H1 (cell line): ENCODE measurements around the gene MAML3. TPM values are rescaled to one million over a fixed set of nuclear protein-coding genes. Genes with fewer than 3 reads are reported as not detected.

Experiments
- CTCF ChIA-PET: fragments of 300-600 bp; sonication (Branson Sonifier 250); formaldehyde crosslinking; loops from one replicate; lab custom pipeline; 2021; ENCODE audit not compliant: partially characterized antibody; lab: Charles Lee
- POLR2A ChIA-PET: fragments of 300-600 bp; sonication (Branson Sonifier 250); formaldehyde crosslinking; loops from one replicate; lab custom pipeline; 2021; ENCODE audit warnings: inconsistent platforms; ENCODE audit not compliant: partially characterized antibody; lab: Charles Lee
- DNase-seq, 2 experiments: peaks; one replicate each; pipeline versions ENCODE4 v3.0.0 to v3.0.0-alpha.2; 2010 to 2022; ENCODE audit warnings: low spot score in 2 of 2, low read depth in 1 of 2, mixed read lengths in 1 of 2
- FAIRE-seq: peaks from 2 replicates; lab custom pipeline; 2011; peaks lifted over from hg19 to GRCh38; lab: Jason Lieb, UNC
- H2AFZ ChIP-seq: 2 replicates; pipeline ENCODE4 v1.8.1; 2012; ENCODE audit warnings: low read length, inconsistent platforms
- H2AK5ac ChIP-seq: 2 replicates; pipeline ENCODE4 v1.6.1; 2013; ENCODE audit warnings: low read depth, low read length
- H2BK120ac ChIP-seq: replicated peaks from 2 replicates; pipeline ENCODE3; 2013; ENCODE audit warnings: low read depth, low read length, inconsistent platforms
- H2BK12ac ChIP-seq: 2 replicates; pipeline ENCODE4 v1.6.1; 2013; ENCODE audit warnings: low read depth, low read length
- H2BK15ac ChIP-seq: 2 replicates; pipeline ENCODE4 v1.6.1; 2013; ENCODE audit warnings: low read length
- H2BK20ac ChIP-seq: 2 replicates; pipeline ENCODE4 v1.6.1; 2013; ENCODE audit warnings: low read length
- H2BK5ac ChIP-seq: 2 replicates; pipeline ENCODE4 v1.6.1; 2013; ENCODE audit warnings: low read depth, low read length
- H3K14ac ChIP-seq: 2 replicates; pipeline ENCODE4 v1.6.1; 2013; ENCODE audit warnings: inconsistent platforms; ENCODE audit not compliant: insufficient read length
- H3K18ac ChIP-seq: 2 replicates; pipeline ENCODE4 v1.6.1; 2013; ENCODE audit warnings: low read length; ENCODE audit errors: extremely low read depth
- H3K23ac ChIP-seq: 2 replicates; pipeline ENCODE4 v1.6.1; 2013; ENCODE audit warnings: inconsistent platforms; ENCODE audit not compliant: insufficient read length
- H3K23me2 ChIP-seq: 2 replicates; pipeline ENCODE4 v1.6.1; 2013; ENCODE audit warnings: low read depth, low read length
- H3K27ac ChIP-seq: 2 replicates; pipeline ENCODE4 v1.6.1; 2011; ENCODE audit warnings: low read depth, low read length, inconsistent platforms
- H3K27me3 ChIP-seq, 4 experiments: replicated peaks in 1 of 4; 1 replicate in 1 of 4; 2 replicates in 3 of 4; pipeline versions ENCODE4 v1.6.1 to v1.8.1; 2011 to 2013; ENCODE audit warnings: low read length in 3 of 4, mild to moderate bottlenecking in 3 of 4, inconsistent platforms in 2 of 4, mixed read lengths in 2 of 4, moderate library complexity in 1 of 4; ENCODE audit not compliant: control insufficient read depth in 3 of 4, insufficient read depth in 3 of 4; ENCODE audit errors: extremely low read depth in 1 of 4
- H3K36me3 ChIP-seq, 4 experiments: 2 replicates each; pipeline versions ENCODE4 v1.6.1 to v1.8.1; 2011 to 2013; ENCODE audit warnings: mild to moderate bottlenecking in 4 of 4, low read length in 3 of 4, moderate library complexity in 2 of 4, control low read depth in 1 of 4, inconsistent platforms in 1 of 4; ENCODE audit not compliant: insufficient read depth in 4 of 4, control insufficient read depth in 2 of 4
- H3K4ac ChIP-seq: replicated peaks from 2 replicates; pipeline ENCODE3; 2013; ENCODE audit warnings: low read length, low read depth, mixed read lengths, inconsistent platforms; ENCODE audit not compliant: insufficient read length
- H3K4me1 ChIP-seq, 4 experiments: replicated peaks in 1 of 4; 1 replicate in 1 of 4; 2 replicates in 3 of 4; pipeline versions ENCODE4 v1.6.1 to v1.8.1; 2011 to 2013; ENCODE audit warnings: low read length in 3 of 4, inconsistent platforms in 2 of 4, mixed read lengths in 1 of 4; ENCODE audit not compliant: insufficient read depth in 4 of 4, control insufficient read depth in 3 of 4
- H3K4me2 ChIP-seq, 2 experiments: 2 replicates each; pipeline versions ENCODE4 v1.6.1 to v1.8.1; 2011 to 2013; ENCODE audit warnings: low read depth in 2 of 2, low read length in 2 of 2, control low read depth in 1 of 2, inconsistent platforms in 1 of 2, mild to moderate bottlenecking in 1 of 2; ENCODE audit not compliant: insufficient read depth in 1 of 2
- H3K4me3 ChIP-seq, 4 experiments: fragments of 200-600, 300-600 bp in 1 of 4; sonication (generic), shearing (Covaris generic), sonication (Bioruptor Twin) in 1 of 4; 2 replicates each; pipeline versions ENCODE4 v1.5.1 to v1.8.1; 2011 to 2016; ENCODE audit warnings: low read length in 4 of 4, low read depth in 3 of 4, control low read depth in 2 of 4, inconsistent platforms in 2 of 4, mild to moderate bottlenecking in 2 of 4, mixed read lengths in 1 of 4, moderate library complexity in 1 of 4; ENCODE audit not compliant: insufficient read depth in 2 of 4; ENCODE audit errors: extremely low read depth in 1 of 4
- H3K56ac ChIP-seq: replicated peaks from 2 replicates; pipeline ENCODE3; 2013; ENCODE audit warnings: low read depth, mild to moderate bottlenecking, mixed read lengths, low read length, inconsistent platforms; ENCODE audit not compliant: insufficient read length
- H3K79me1 ChIP-seq: 2 replicates; pipeline ENCODE4 v1.6.1; 2013; ENCODE audit warnings: low read depth, low read length, control low read depth
- H3K79me2 ChIP-seq, 2 experiments: 2 replicates each; pipeline versions ENCODE4 v1.6.1 to v1.8.1; 2012 to 2013; ENCODE audit warnings: low read length in 2 of 2, mild to moderate bottlenecking in 2 of 2, inconsistent platforms in 1 of 2; ENCODE audit not compliant: insufficient read depth in 2 of 2, control insufficient read depth in 1 of 2
- H3K9ac ChIP-seq, 4 experiments: replicated peaks in 1 of 4; 1 replicate in 1 of 4; 2 replicates in 3 of 4; pipeline versions ENCODE4 v1.6.1 to v1.8.1; 2011 to 2013; ENCODE audit warnings: low read depth in 3 of 4, low read length in 3 of 4, control low read depth in 2 of 4, mild to moderate bottlenecking in 2 of 4, moderate library complexity in 2 of 4, inconsistent platforms in 1 of 4; ENCODE audit errors: extremely low read depth in 1 of 4
- H3K9me3 ChIP-seq, 2 experiments: 2 replicates each; pipeline versions ENCODE4 v1.6.1 to v1.8.1; 2012 to 2013; ENCODE audit warnings: mild to moderate bottlenecking in 2 of 2, moderate library complexity in 2 of 2, control low read depth in 1 of 2, inconsistent platforms in 1 of 2, low read depth in 1 of 2, low read length in 1 of 2, mixed read lengths in 1 of 2; ENCODE audit not compliant: insufficient read depth in 2 of 2
- H4K20me1 ChIP-seq, 2 experiments: replicated peaks in 1 of 2; 2 replicates each; pipeline versions ENCODE3 to v1.8.1; 2011 to 2013; ENCODE audit warnings: inconsistent platforms in 2 of 2, low read length in 2 of 2, mild to moderate bottlenecking in 1 of 2; ENCODE audit not compliant: insufficient read depth in 2 of 2, control insufficient read depth in 1 of 2
- H4K5ac ChIP-seq: 2 replicates; pipeline ENCODE4 v1.6.1; 2013; ENCODE audit warnings: low read length, low read depth, mixed read lengths, inconsistent platforms; ENCODE audit not compliant: insufficient read length
- H4K8ac ChIP-seq: 2 replicates; pipeline ENCODE4 v1.8.0; 2013; ENCODE audit warnings: mild to moderate bottlenecking, moderate library complexity, low read length, inconsistent platforms; ENCODE audit not compliant: insufficient read depth; ENCODE audit errors: extremely low read depth
- H4K91ac ChIP-seq: replicated peaks from 2 replicates; pipeline ENCODE3; 2013; ENCODE audit warnings: low read length, mixed read lengths, inconsistent platforms; ENCODE audit not compliant: insufficient read length
- ASH2L ChIP-seq: fragments of 200-600, 300-600 bp; sonication (generic); IDR thresholded peaks from one replicate; pipeline ENCODE4 v1.7.1; 2017; ENCODE audit warnings: low read length
- CHD2 ChIP-seq: IDR thresholded peaks from 2 replicates; pipeline ENCODE4 v1.6.1; 2012; ENCODE audit warnings: low read length, improper control_type of control experiment
- CREB1 ChIP-seq: IDR thresholded peaks from 2 replicates; pipeline ENCODE4 v1.6.1; 2012; ENCODE audit warnings: inconsistent platforms
- KDM1A ChIP-seq: fragments of 200-600, 300-600 bp; sonication (generic); IDR thresholded peaks from 2 replicates; pipeline ENCODE4 v1.7.1; 2016; ENCODE audit warnings: mild to moderate bottlenecking, low read length, borderline replicate concordance
- MAFK ChIP-seq: IDR thresholded peaks from 2 replicates; pipeline ENCODE4 v1.6.1; 2012; ENCODE audit warnings: low read depth, mild to moderate bottlenecking, improper control_type of control experiment, low read length
- NRF1 ChIP-seq: IDR thresholded peaks from 2 replicates; pipeline ENCODE4 v1.6.1; 2011; ENCODE audit warnings: mild to moderate bottlenecking, low read depth, low read length, improper control_type of control experiment
- RBBP5 ChIP-seq: IDR thresholded peaks from 2 replicates; pipeline ENCODE4 v1.7.1; 2012; ENCODE audit warnings: low read depth, mild to moderate bottlenecking, inconsistent platforms, low read length, moderate library complexity, borderline replicate concordance
- WGBS, 2 experiments: shearing (Covaris generic) in 1 of 2; methylation state at CpG; one replicate each; pipeline versions ENCODE4 v1.1.6 to v1.1.7; 2013 to 2015; ENCODE audit warnings: low lambda C conversion rate in 2 of 2, mixed read lengths in 2 of 2, inconsistent platforms in 1 of 2, low coverage in 1 of 2, missing lambda C conversion rate in 1 of 2; ENCODE audit not compliant: insufficient replicate concordance in 2 of 2, insufficient coverage in 1 of 2, insufficient read length in 1 of 2; ENCODE audit errors: extremely low coverage in 1 of 2, missing lambda C conversion rate in 1 of 2; 5-methylcytosine and 5-hydroxymethylcytosine counted together
- polyA plus RNA-seq, 7 experiments: library from polyadenylated mRNA; depleted of rRNA in 3 of 7; stranded (reverse) in 5 of 7; unstranded in 2 of 7; fragments of >200 nt in 5 of 7; fragments of 200-250 nt in 2 of 7; gene quantifications; 1 replicate in 5 of 7; 2 replicates in 1 of 7; 4 replicates in 1 of 7; pipeline versions ENCODE4 v1.2.1 to v1.2.3, GENCODE V29; 2011 to 2013; ENCODE audit warnings: missing spikeins in 2 of 7, mixed read lengths in 2 of 7
- total RNA-seq: library from RNA; stranded (reverse); fragmentation: NEBNext Ultra II Directional; extraction: Animal tissue kit (Norgen Biotek cat#: 25700); gene quantifications from 2 replicates; pipeline ENCODE4 v1.2.1, GENCODE V29; 2021

Gene MAML3
- total and polyA plus RNA-seq, 2 of the 8 experiments (the other 6 are each of a cell fraction or from before 2014, with no cell fraction given), result 2.1 to 5.7 TPM

- POLR2A ChIA-PET, result no interaction called here
- Histone ChIP-seq H2BK15ac (no peak overlapping the region), H3K9ac (no peak overlapping the region), H4K5ac (no peak overlapping the region), H4K8ac (no peak overlapping the region), H3K9me3 (no peaks in the 10 kb centered on the region), H2BK20ac (no peak overlapping the region; the same call in 1 of the 2 replicates), H3K14ac (no peak overlapping the region), H2BK12ac (no peak overlapping the region), H3K4ac (no peak overlapping the region), H3K23me2 (no peaks in the 10 kb centered on the region), H3K56ac (no peak overlapping the region), H3K4me2 (no peak overlapping the region), H3K79me2 (no peaks in the 10 kb centered on the region), H3K4me1 (no peaks in the 10 kb centered on the region), H3K23ac (no peak overlapping the region), H3K4me3 (no peak overlapping the region), H4K20me1 (no peaks in the 10 kb centered on the region), H3K18ac (no peak overlapping the region), H2BK5ac (no peak overlapping the region), H3K79me1 (no peaks in the 10 kb centered on the region), H3K36me3 (no peaks in the 10 kb centered on the region), H2AFZ (no peak overlapping the region), H2AK5ac (no peak overlapping the region), H2BK120ac (no peak overlapping the region), H4K91ac (no peak overlapping the region), H3K27me3 (no peaks in the 10 kb centered on the region), H3K27ac (no peak overlapping the region)
- no peak for DNase-seq
- CTCF ChIA-PET, result no interaction called here
- no peak for FAIRE-seq
- WGBS, 2 experiments, result 82% methylated on average over 5 of the region's 5 CpGs; no CpG with 5 or more reads in 1 of the 2 experiments
- TF ChIP-seq CREB1, result no peak
- TF ChIP-seq RBBP5, result no peak
- TF ChIP-seq KDM1A, result no peak
- TF ChIP-seq CHD2, result no peak
- TF ChIP-seq MAFK, result no peak
- TF ChIP-seq ASH2L, result no peak
- TF ChIP-seq NRF1, result no peak
These were observed 126.9 kb downstream of the MAML3 start for GRCh38 chr4:140027101-140027500.
